Spinal cord (tissue), 10 donors: Measurements from ENCODE around the gene DENND6B. TPM values are rescaled to one million over a fixed set of nuclear protein-coding genes. Genes with fewer than 3 reads are reported as not detected.
A peak's percentile ranks its signal among the peaks of the same experiment; 100 is the strongest.

Experiments used
- DNase-seq, 6 donors: peaks; one replicate each; pipeline versions ENCODE4 v3.0.0 to v3.0.0-alpha.2; 2013 to 2015; ENCODE audit warnings: low spot score in 6 of 6, low read depth in 4 of 6
- H3K27ac ChIP-seq: one replicate; pipeline ENCODE4 v1.5.1; 2013; ENCODE audit warnings: low read depth, low read length, control low read depth
- H3K27me3 ChIP-seq: one replicate; pipeline ENCODE4 v1.6.1; 2013; ENCODE audit warnings: low read length; ENCODE audit not compliant: control insufficient read depth, insufficient read depth
- H3K36me3 ChIP-seq: one replicate; pipeline ENCODE4 v1.6.1; 2013; ENCODE audit warnings: low read length; ENCODE audit not compliant: control insufficient read depth, insufficient read depth
- H3K4me1 ChIP-seq: one replicate; pipeline ENCODE4 v1.6.1; 2013; ENCODE audit warnings: low read length; ENCODE audit not compliant: control insufficient read depth, insufficient read depth
- H3K4me3 ChIP-seq: one replicate; pipeline ENCODE4 v1.5.1; 2013; ENCODE audit warnings: low read depth, low read length, control low read depth
- H3K9me3 ChIP-seq: one replicate; pipeline ENCODE4 v1.6.1; 2013; ENCODE audit warnings: low read length; ENCODE audit not compliant: control insufficient read depth, insufficient read depth
- WGBS: methylation state at CpG from one replicate; pipeline ENCODE4 v1.1.5; 2013; ENCODE audit warnings: missing lambda C conversion rate; ENCODE audit not compliant: insufficient coverage; 5-methylcytosine and 5-hydroxymethylcytosine counted together
- polyA plus RNA-seq, 2 donors: library from polyadenylated mRNA; unstranded; fragments of 120-200 nt; gene quantifications; one replicate each; pipeline ENCODE4 v1.2.1, GENCODE V29; 2013; ENCODE audit not compliant: insufficient read length in 2 of 2
- total RNA-seq, 2 donors: library from RNA; depleted of rRNA in 1 of 2; stranded (reverse); fragments of 120-200 nt in 1 of 2; fragments of >200 nt in 1 of 2; gene quantifications; one replicate each; pipeline versions ENCODE4 v1.2.3 to v1.2.4, GENCODE V29; 2013 to 2014
- donor health status: healthy.

Gene DENND6B
- total and polyA plus RNA-seq, 4 donors, result 9.1 to 45.7 (median 27.0) TPM

GRCh38 chr22:50260801-50261614, 65.8 kb downstream of the DENND6B start:
- Histone ChIP-seq H3K36me3 (peaks cover 69% of the 10 kb centered on the region), H3K4me1 (peaks cover 33% of the 10 kb centered on the region), H3K9me3 (no peaks in the 10 kb centered on the region), H3K27me3 (no peaks in the 10 kb centered on the region), H3K27ac (no peak overlapping the region), H3K4me3 (peak overlapping the region; percentile 42)
- WGBS, result under 1% methylated on average over 92 of the region's 92 CpGs
- DNase-seq, result peak in 2 of 6 donors; percentile 85 to 90

GRCh38 chr22:50260434-50260800, 66.4 kb downstream of the DENND6B start:
- peak overlapping the region; percentile 42 for H3K4me3 ChIP-seq
- WGBS, result 32% methylated on average over 7 of the region's 11 CpGs

GRCh38 chr22:50259302-50259701, 67.5 kb downstream of the DENND6B start:
- no peaks in the 10 kb centered on the region for H3K9me3 ChIP-seq
- H3K4me3 ChIP-seq, result no peak overlapping the region
- 87% methylated on average over 12 of the region's 15 CpGs for WGBS

More at GRCh38 chr22:50260434-50260800, 66.4 kb downstream of the DENND6B start:
- Histone ChIP-seq H3K9me3 (no peaks in the 10 kb centered on the region), H3K4me1 (peaks cover 33% of the 10 kb centered on the region), H3K36me3 (peaks cover 69% of the 10 kb centered on the region), H3K27ac (no peak overlapping the region), H3K27me3 (no peaks in the 10 kb centered on the region)
- no peak for DNase-seq

More at GRCh38 chr22:50259302-50259701, 67.5 kb downstream of the DENND6B start:
- peaks cover 33% of the 10 kb centered on the region for H3K4me1 ChIP-seq
- H3K36me3 ChIP-seq, result peaks cover 69% of the 10 kb centered on the region
- H3K27ac ChIP-seq, result no peak overlapping the region
- no peak for DNase-seq
- no peaks in the 10 kb centered on the region for H3K27me3 ChIP-seq

Other genes with a start within 250 kb of the DENND6B start
- 10 to 100 TPM; 76.9 to 77.8 TPM for gene MLC1, start 241.6 kb downstream of the DENND6B start, total RNA-seq
- gene MLC1, start 241.6 kb downstream of the DENND6B start, polyA plus RNA-seq, result 100 to 1,000 TPM; 234 to 353 TPM
- gene MOV10L1, start 237.0 kb downstream of the DENND6B start, total RNA-seq, result 1 to 10 TPM; 3.3 to 3.7 TPM
- 1 to 10 TPM; 1.9 to 4.9 TPM for gene MOV10L1, start 237.0 kb downstream of the DENND6B start, polyA plus RNA-seq
- 1 to 10 TPM; 2.1 to 3.3 TPM for gene PANX2, start 156.3 kb downstream of the DENND6B start, total RNA-seq
- gene PANX2, start 156.3 kb downstream of the DENND6B start, polyA plus RNA-seq, result 10 to 100 TPM; 18.3 to 21.6 TPM
- gene TRABD, start 141.1 kb downstream of the DENND6B start, total RNA-seq, result 10 to 100 TPM in 1 of 2 donors, 1 to 10 TPM in 1; 5.4 to 13.0 TPM
- 10 to 100 TPM; 30.3 to 34.7 TPM for gene TRABD, start 141.1 kb downstream of the DENND6B start, polyA plus RNA-seq
- 10 to 100 TPM in 1 of 2 donors, 1 to 10 TPM in 1; 7.6 to 22.2 TPM for gene SELENOO, start 126.0 kb downstream of the DENND6B start, total RNA-seq
- 10 to 100 TPM; 29.1 to 41.2 TPM for gene SELENOO, start 126.0 kb downstream of the DENND6B start, polyA plus RNA-seq
- 10 to 100 TPM; 23.0 to 44.2 TPM for gene TUBGCP6, start 82.0 kb downstream of the DENND6B start, total RNA-seq
- gene TUBGCP6, start 82.0 kb downstream of the DENND6B start, polyA plus RNA-seq, result 10 to 100 TPM; 57.8 to 68.3 TPM
- 10 to 100 TPM; 16.2 to 18.5 TPM for gene HDAC10, start 75.7 kb downstream of the DENND6B start, total RNA-seq
- 10 to 100 TPM; 55.9 to 74.3 TPM for gene HDAC10, start 75.7 kb downstream of the DENND6B start, polyA plus RNA-seq
- gene MAPK12, start 65.3 kb downstream of the DENND6B start, total RNA-seq, result 10 to 100 TPM; 13.2 to 20.8 TPM
- gene MAPK12, start 65.3 kb downstream of the DENND6B start, polyA plus RNA-seq, result 10 to 100 TPM; 29.9 to 57.6 TPM
- gene MAPK11, start 56.6 kb downstream of the DENND6B start, total RNA-seq, result 10 to 100 TPM in 1 of 2 donors, 1 to 10 TPM in 1; 5.7 to 14.1 TPM
- 10 to 100 TPM; 36.4 to 40.2 TPM for gene MAPK11, start 56.6 kb downstream of the DENND6B start, polyA plus RNA-seq
- gene PLXNB2, start 19.4 kb downstream of the DENND6B start, total RNA-seq, result 10 to 100 TPM; 41.1 to 65.5 TPM
- gene PLXNB2, start 19.4 kb downstream of the DENND6B start, polyA plus RNA-seq, result 10 to 100 TPM; 96.6 to 97.3 TPM
- 10 to 100 TPM; 42.9 to 63.4 TPM for gene PPP6R2, start 16.3 kb upstream of the DENND6B start, total RNA-seq
- gene PPP6R2, start 16.3 kb upstream of the DENND6B start, polyA plus RNA-seq, result 10 to 100 TPM; 71.5 to 84.9 TPM
- 10 to 100 TPM; 51.0 to 64.3 TPM for gene SBF1, start 148.0 kb upstream of the DENND6B start, total RNA-seq
- gene SBF1, start 148.0 kb upstream of the DENND6B start, polyA plus RNA-seq, result 100 to 1,000 TPM; 116 to 118 TPM
- under 1 TPM; 0.06 to 0.10 TPM for gene ADM2, start 154.5 kb upstream of the DENND6B start, total RNA-seq
- gene ADM2, start 154.5 kb upstream of the DENND6B start, polyA plus RNA-seq, result under 1 TPM; 0.11 to 0.15 TPM
- not detected for gene MIOX, start 159.8 kb upstream of the DENND6B start, total RNA-seq
- under 1 TPM in 1 of 2 donors, not detected in 1; 0.18 TPM for gene MIOX, start 159.8 kb upstream of the DENND6B start, polyA plus RNA-seq
- gene LMF2, start 180.7 kb upstream of the DENND6B start, total RNA-seq, result 10 to 100 TPM; 16.0 to 42.8 TPM
- 10 to 100 TPM; 58.0 to 69.6 TPM for gene LMF2, start 180.7 kb upstream of the DENND6B start, polyA plus RNA-seq
- 10 to 100 TPM; 32.8 to 58.6 TPM for gene NCAPH2, start 181.2 kb upstream of the DENND6B start, total RNA-seq
- 10 to 100 TPM; 77.1 to 86.9 TPM for gene NCAPH2, start 181.2 kb upstream of the DENND6B start, polyA plus RNA-seq
- 1 to 10 TPM in 1 of 2 donors, under 1 TPM in 1; 0.40 to 1.9 TPM for gene SCO2, start 198.6 kb upstream of the DENND6B start, total RNA-seq
- gene SCO2, start 198.6 kb upstream of the DENND6B start, polyA plus RNA-seq, result 1 to 10 TPM; 6.0 to 7.3 TPM
- gene TYMP, start 203.0 kb upstream of the DENND6B start, total RNA-seq, result 10 to 100 TPM in 1 of 2 donors, 1 to 10 TPM in 1; 6.3 to 12.8 TPM
- gene TYMP, start 203.0 kb upstream of the DENND6B start, polyA plus RNA-seq, result 10 to 100 TPM; 16.4 to 22.1 TPM
- gene KLHDC7B, start 218.9 kb upstream of the DENND6B start, total RNA-seq, result under 1 TPM in 1 of 2 donors, not detected in 1; 0.06 TPM
- under 1 TPM in 1 of 2 donors, not detected in 1; 0.22 TPM for gene KLHDC7B, start 218.9 kb upstream of the DENND6B start, polyA plus RNA-seq
- under 1 TPM in 1 of 2 donors, not detected in 1; 0.66 TPM for gene SYCE3, start 235.9 kb upstream of the DENND6B start, total RNA-seq
- gene SYCE3, start 235.9 kb upstream of the DENND6B start, polyA plus RNA-seq, result not detected